CD4-positive, alpha-beta T cell (primary cell): ENCODE measurements around the gene IL4R. TPM values are rescaled to one million over a fixed set of nuclear protein-coding genes. Genes with fewer than 3 reads are reported as not detected.

Experiments
- ATAC-seq: fragments of 200-7000 bp; cut with Tn5 transposase; one replicate; pipeline ENCODE4 v1.10.0; 2022; ENCODE audit warnings: mild to moderate bottlenecking; ENCODE audit not compliant: poor library complexity
- CTCF ChIA-PET: fragments of 350-600 bp; sonication (Branson Sonifier 250); formaldehyde crosslinking; loops from one replicate; lab custom pipeline; 2021; ENCODE audit warnings: antibody characterized with exemption, inconsistent platforms; lab: Charles Lee
- POLR2A ChIA-PET: fragments of 350-600 bp; sonication (Branson Sonifier 250); formaldehyde crosslinking; loops from one replicate; lab custom pipeline; 2021; ENCODE audit warnings: antibody characterized with exemption, inconsistent platforms; lab: Charles Lee
- DNase-seq, 14 experiments: peaks; one replicate each; pipeline ENCODE4 v3.0.0-alpha.2; 2013 to 2020; ENCODE audit warnings: mixed read lengths in 2 of 14
- H3K27ac ChIP-seq, 2 donors: one replicate each; pipeline versions ENCODE4 v1.5.1 to v1.7.0; 2013; ENCODE audit warnings: low read length in 2 of 2, low read depth in 1 of 2, mild to moderate bottlenecking in 1 of 2
- H3K27me3 ChIP-seq, 2 experiments: 1 replicate in 1 of 2; 2 replicates in 1 of 2; pipeline versions ENCODE4 v1.6.1 to v1.7.0; 2013; ENCODE audit warnings: low read length in 2 of 2, control low read depth in 1 of 2, mild to moderate bottlenecking in 1 of 2, moderate library complexity in 1 of 2; ENCODE audit not compliant: insufficient read depth in 2 of 2, control insufficient read depth in 1 of 2
- H3K36me3 ChIP-seq: one replicate; pipeline ENCODE4 v1.6.1; 2013; ENCODE audit warnings: low read length, control low read depth; ENCODE audit not compliant: insufficient read depth
- H3K4me1 ChIP-seq: one replicate; pipeline ENCODE4 v1.6.1; 2013; ENCODE audit warnings: low read length, control low read depth; ENCODE audit not compliant: insufficient read depth
- H3K4me3 ChIP-seq: one replicate; pipeline ENCODE4 v1.5.1; 2013; ENCODE audit warnings: mild to moderate bottlenecking, low read length, moderate library complexity
- H3K9me3 ChIP-seq, 2 experiments: 1 replicate in 1 of 2; 2 replicates in 1 of 2; pipeline versions ENCODE4 v1.6.1 to v1.7.0; 2013; ENCODE audit warnings: low read length in 2 of 2, mild to moderate bottlenecking in 2 of 2, control low read depth in 1 of 2, moderate library complexity in 1 of 2; ENCODE audit not compliant: control insufficient read depth in 1 of 2, insufficient read depth in 1 of 2
- H3K27ac Mint-ChIP-seq: one replicate; pipeline ENCODE4 v1.8.0; 2020; ENCODE audit warnings: mixed read lengths
- H3K27me3 Mint-ChIP-seq: one replicate; pipeline ENCODE4 v1.8.0; 2021; ENCODE audit warnings: mixed read lengths
- H3K36me3 Mint-ChIP-seq: one replicate; pipeline ENCODE4 v1.8.0; 2021; ENCODE audit warnings: low read depth, mixed read lengths
- H3K4me1 Mint-ChIP-seq: one replicate; pipeline ENCODE4 v1.8.0; 2021; ENCODE audit warnings: low read depth, mixed read lengths
- H3K4me3 Mint-ChIP-seq: one replicate; pipeline ENCODE4 v1.8.0; 2020; ENCODE audit warnings: mild to moderate bottlenecking, mixed read lengths
- H3K9me3 Mint-ChIP-seq: one replicate; pipeline ENCODE4 v1.8.0; 2020; ENCODE audit warnings: mixed read lengths
- intact Hi-C, 2 experiments: fragments of 100-400 bp; cut with DNase I in 1 of 2; cut with micrococcal nuclease in 1 of 2; formaldehyde crosslinking; loops; one replicate each; pipeline versions ENCODE4 v1.15.1 to v1.9.0; 2023 to 2025; cut with DNase I, micrococcal nuclease
- total RNA-seq, 174 experiments: library from RNA in 2 of 174; stranded (reverse) in 2 of 174; gene quantifications; one replicate each; pipeline ENCODE4 v1.2.3 and lab custom pipeline; 2021 to 2026
- TF ChIP-seq, protein P1 (sequence below): fragments of 200-600 bp; IDR thresholded peaks from one replicate; pipeline ENCODE4 v1.8.0; 2022; ENCODE audit warnings: antibody characterized with exemption, mild to moderate bottlenecking

Gene IL4R
- total RNA-seq, 2 experiments from 2014 or later: 145 to 147 TPM

DNA sequence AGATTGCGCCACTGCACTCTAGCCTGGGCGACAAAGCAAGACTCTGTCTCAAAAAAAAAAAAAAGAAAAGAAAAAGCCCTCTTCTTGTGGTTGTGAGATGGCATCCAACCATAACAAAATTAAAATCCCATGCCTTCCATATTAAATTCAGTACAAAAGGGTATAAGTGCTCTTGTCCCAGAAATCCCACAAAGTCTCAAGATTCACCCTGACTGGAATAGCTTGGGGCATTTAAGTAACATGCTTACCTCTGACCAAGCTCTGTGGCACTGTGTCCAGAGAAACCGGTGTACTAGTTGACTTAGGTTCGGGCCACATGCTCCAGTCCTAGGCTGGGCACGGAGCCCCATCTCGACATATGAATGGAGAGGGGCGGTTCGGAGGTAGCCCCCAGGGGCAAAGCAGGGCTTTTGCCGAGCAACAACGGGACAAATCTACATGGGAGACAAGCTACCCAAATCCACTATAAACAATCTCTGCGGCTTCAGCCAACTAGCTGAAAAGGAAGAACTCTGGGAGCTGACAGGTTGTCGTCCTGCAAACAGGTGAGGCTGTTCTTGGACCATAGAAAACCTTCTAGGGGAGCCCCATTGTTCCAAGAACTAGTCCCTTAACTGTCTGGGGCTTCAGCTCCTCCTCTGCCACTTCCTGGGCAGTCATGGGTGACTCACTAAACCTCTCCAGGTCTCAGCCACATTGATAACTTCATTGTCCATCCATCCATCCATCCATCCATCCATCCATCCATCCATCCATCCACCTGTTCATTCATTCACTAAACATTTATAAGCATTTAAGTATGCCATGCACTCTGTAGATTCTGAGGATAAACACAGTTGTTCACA lies 10.3 kb upstream of the IL4R start:
- TF ChIP-seq, protein P1, sequence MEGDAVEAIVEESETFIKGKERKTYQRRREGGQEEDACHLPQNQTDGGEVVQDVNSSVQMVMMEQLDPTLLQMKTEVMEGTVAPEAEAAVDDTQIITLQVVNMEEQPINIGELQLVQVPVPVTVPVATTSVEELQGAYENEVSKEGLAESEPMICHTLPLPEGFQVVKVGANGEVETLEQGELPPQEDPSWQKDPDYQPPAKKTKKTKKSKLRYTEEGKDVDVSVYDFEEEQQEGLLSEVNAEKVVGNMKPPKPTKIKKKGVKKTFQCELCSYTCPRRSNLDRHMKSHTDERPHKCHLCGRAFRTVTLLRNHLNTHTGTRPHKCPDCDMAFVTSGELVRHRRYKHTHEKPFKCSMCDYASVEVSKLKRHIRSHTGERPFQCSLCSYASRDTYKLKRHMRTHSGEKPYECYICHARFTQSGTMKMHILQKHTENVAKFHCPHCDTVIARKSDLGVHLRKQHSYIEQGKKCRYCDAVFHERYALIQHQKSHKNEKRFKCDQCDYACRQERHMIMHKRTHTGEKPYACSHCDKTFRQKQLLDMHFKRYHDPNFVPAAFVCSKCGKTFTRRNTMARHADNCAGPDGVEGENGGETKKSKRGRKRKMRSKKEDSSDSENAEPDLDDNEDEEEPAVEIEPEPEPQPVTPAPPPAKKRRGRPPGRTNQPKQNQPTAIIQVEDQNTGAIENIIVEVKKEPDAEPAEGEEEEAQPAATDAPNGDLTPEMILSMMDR: no peak
- intact Hi-C loops: no loop called here
- Histone ChIP-seq H3K36me3 (no peaks in the 10 kb centered on the region), H3K27ac (no peak overlapping the region), H3K4me3 (no peak overlapping the region), H3K9me3 (no peaks in the 10 kb centered on the region), H3K4me1 (no peaks in the 10 kb centered on the region), H3K27me3 (no peaks in the 10 kb centered on the region)
- DNase-seq (no peak), ATAC-seq (no peak)
- POLR2A ChIA-PET: interaction anchor here (0.8 to 1.6 kb wide), 3 partner anchors 16 to 147 kb away, joined by 3 read pairs; no protein-coding TSS in a partner anchor
- CTCF ChIA-PET: no interaction called here
- peaks cover 2% of the 10 kb centered on the region for H3K4me1 Mint-ChIP-seq
- no peak overlapping the region for H3K27ac Mint-ChIP-seq
- H3K9me3 Mint-ChIP-seq: no peaks in the 10 kb centered on the region
- no peaks in the 10 kb centered on the region for H3K27me3 Mint-ChIP-seq
- H3K4me3 Mint-ChIP-seq: no peak overlapping the region
- H3K36me3 Mint-ChIP-seq: no peaks in the 10 kb centered on the region

GRCh38 chr16:27304102-27304501 lies 9.7 kb upstream of the IL4R start:
- no peaks in the 10 kb centered on the region for H3K36me3 Mint-ChIP-seq
- intact Hi-C loops: no loop called here
- H3K27me3 Mint-ChIP-seq: no peaks in the 10 kb centered on the region
- ATAC-seq: no peak
- H3K27ac Mint-ChIP-seq: no peak overlapping the region
- POLR2A ChIA-PET: interaction anchor here (1.6 kb wide), 1 partner anchor 15 kb away, joined by 3 read pairs; no protein-coding TSS in a partner anchor
- no peaks in the 10 kb centered on the region for H3K4me1 Mint-ChIP-seq
- Histone ChIP-seq H3K36me3 (no peaks in the 10 kb centered on the region), H3K9me3 (no peaks in the 10 kb centered on the region), H3K4me3 (no peak overlapping the region), H3K27ac (no peak overlapping the region), H3K4me1 (no peaks in the 10 kb centered on the region), H3K27me3 (no peaks in the 10 kb centered on the region)
- H3K4me3 Mint-ChIP-seq: no peak overlapping the region
- TF ChIP-seq, protein P1: no peak
- CTCF ChIA-PET: no interaction called here
- DNase-seq: no peak
- H3K9me3 Mint-ChIP-seq: no peaks in the 10 kb centered on the region

GRCh38 chr16:27304881-27305745 lies 8.7 kb upstream of the IL4R start:
- H3K4me1 ChIP-seq: no peaks in the 10 kb centered on the region

More at GRCh38 chr16:27304881-27305745, 8.7 kb upstream of the IL4R start:
- Histone ChIP-seq H3K4me3 (no peak overlapping the region), H3K27ac (no peak overlapping the region), H3K36me3 (no peaks in the 10 kb centered on the region), H3K27me3 (no peaks in the 10 kb centered on the region), H3K9me3 (no peaks in the 10 kb centered on the region)
- no peak for DNase-seq
- TF ChIP-seq, protein P1: no peak
- H3K4me1 Mint-ChIP-seq: no peaks in the 10 kb centered on the region
- no peak overlapping the region for H3K27ac Mint-ChIP-seq
- ATAC-seq: no peak
- no peaks in the 10 kb centered on the region for H3K36me3 Mint-ChIP-seq
- intact Hi-C loops: no loop called here
- H3K4me3 Mint-ChIP-seq: no peak overlapping the region
- POLR2A ChIA-PET: interaction anchor here (0.6 to 1.0 kb wide), 2 partner anchors 19 to 70 kb away, joined by 3 read pairs; no protein-coding TSS in a partner anchor
- no peaks in the 10 kb centered on the region for H3K27me3 Mint-ChIP-seq
- CTCF ChIA-PET: no interaction called here
- no peaks in the 10 kb centered on the region for H3K9me3 Mint-ChIP-seq
